Transverse colon (tissue), 4 donors: ENCODE measurements around the gene EGLN1. TPM values are rescaled to one million over a fixed set of nuclear protein-coding genes. Genes with fewer than 3 reads are reported as not detected.
A peak's percentile ranks its signal among the peaks of the same experiment; 100 is the strongest.
"Not testable (repeated sequence)": the region's sequence is repeated elsewhere in the genome, so short reads cannot be mapped to it uniquely, and the experiment has no call there.

Experiments
- DNase-seq: peaks from one replicate; pipeline ENCODE4 v3.0.0-alpha.2; 2019
- H3K27ac ChIP-seq, 4 donors: fragments of 200-600 bp; sonication (generic); 2 replicates each; pipeline ENCODE4 v1.5.1; 2016 to 2018; ENCODE audit warnings: inconsistent platforms in 4 of 4
- H3K27me3 ChIP-seq: fragments of 200-600 bp; sonication (generic); 2 replicates; pipeline ENCODE4 v1.5.1; 2017; ENCODE audit warnings: inconsistent platforms
- H3K36me3 ChIP-seq, 4 donors: fragments of 200-600 bp; sonication (generic); 2 replicates each; pipeline ENCODE4 v1.5.1; 2017 to 2019; ENCODE audit warnings: inconsistent platforms in 4 of 4
- H3K4me1 ChIP-seq, 4 donors: fragments of 200-600 bp; sonication (generic); 2 replicates each; pipeline ENCODE4 v1.5.1; 2017 to 2020; ENCODE audit warnings: inconsistent platforms in 4 of 4
- H3K4me3 ChIP-seq, 4 donors: fragments of 200-600 bp; sonication (generic); 1 replicate in 1 of 4; 2 replicates in 3 of 4; pipeline versions ENCODE4 v1.5.1 to v1.6.1; 2017 to 2019; ENCODE audit warnings: inconsistent platforms in 4 of 4
- H3K9me3 ChIP-seq, 2 donors: fragments of 200-600 bp; sonication (generic); 2 replicates each; pipeline ENCODE4 v1.5.1; 2017 to 2019; ENCODE audit warnings: inconsistent platforms in 2 of 2
- CTCF ChIP-seq, 5 experiments: fragments of 200-600 bp in 3 of 5; fragments of 450-650 bp in 2 of 5; sonication (generic) in 3 of 5; IDR thresholded peaks; 1 replicate in 2 of 5; 2 replicates in 3 of 5; pipeline ENCODE4 v1.5.1; 2016 to 2017; ENCODE audit warnings: antibody characterized with exemption in 5 of 5, inconsistent platforms in 3 of 5, mild to moderate bottlenecking in 2 of 5, moderate library complexity in 1 of 5
- EP300 ChIP-seq: sonication (generic); formaldehyde crosslinking; IDR thresholded peaks from one replicate; pipeline ENCODE4 v1.6.1; 2017; ENCODE audit warnings: antibody characterized with exemption, low read depth
- POLR2A ChIP-seq: fragments of 450-650 bp; IDR thresholded peaks from one replicate; pipeline ENCODE4 v1.6.1; 2016; ENCODE audit warnings: antibody characterized with exemption, mild to moderate bottlenecking, moderate library complexity
- POLR2AphosphoS5 ChIP-seq, 3 donors: sonication (generic); formaldehyde crosslinking; IDR thresholded peaks; one replicate each; pipeline ENCODE4 v1.6.1; 2016; ENCODE audit warnings: antibody characterized with exemption in 3 of 3
- WGBS, 2 donors: methylation state at CpG; one replicate each; pipeline ENCODE4 v1.1.5; 2018; ENCODE audit warnings: low coverage in 1 of 2; 5-methylcytosine and 5-hydroxymethylcytosine counted together
- in situ Hi-C, 4 donors: fragments of 200-750 bp; cut with MboI; loops; one replicate each; pipeline versions ENCODE4 v1.15.0 to v1.15.1; 2017; ENCODE audit warnings: low sequenced_read_pairs in 3 of 4, low pct_ligation_motif_present in 1 of 4, low pct_unique_long_range_greater_than_20kb in 1 of 4
- intact Hi-C: fragments of 100-400 bp; cut with DNase I; formaldehyde crosslinking; loops from one replicate; pipeline ENCODE4 v1.15.1; 2023; ENCODE audit warnings: low total_unique reads
- total RNA-seq, 4 donors: library from RNA; depleted of rRNA; stranded (reverse); fragments of >200 nt; gene quantifications; one replicate each; pipeline ENCODE4 v1.1.0, GENCODE V29; 2016

EGLN1 gene
- total RNA-seq, 4 donors from 2014 or later: 40.2 to 69.2 (median 51.7) TPM

- Histone ChIP-seq H3K4me1 (no peaks in the 10 kb centered on the region), H3K36me3 (no peaks in the 10 kb centered on the region), H3K27ac (no peak overlapping the region), H3K4me3 (no peak overlapping the region), H3K9me3 (no peaks in the 10 kb centered on the region), H3K27me3 (peaks cover 10% of the 10 kb centered on the region)
- 74 to 85% methylated on average over 6 of the region's 6 CpGs for WGBS, 2 donors
- no peak for DNase-seq
- in situ Hi-C loops (no loop called here), intact Hi-C loops (no loop called here)
- TF ChIP-seq EP300: no peak
- TF ChIP-seq POLR2A: no peak
- no peak for TF ChIP-seq POLR2AphosphoS5 (IDR thresholded peaks at IDR 0.05)
- no peak for TF ChIP-seq CTCF (IDR thresholded peaks at IDR 0.05)
Observed at GRCh38 chr1:231463541-231463940, 41.5 kb upstream of the EGLN1 start.

- Histone ChIP-seq H3K27ac (no peak overlapping the region), H3K4me3 (no peak overlapping the region), H3K36me3 (no peaks in the 10 kb centered on the region), H3K27me3 (peaks cover 6% of the 10 kb centered on the region), H3K4me1 (no peaks in the 10 kb centered on the region), H3K9me3 (peaks cover 4% of the 10 kb centered on the region in 2 donors)
- no peak for TF ChIP-seq CTCF (IDR thresholded peaks at IDR 0.05)
- 20 to 43% methylated on average over 1 to 2 of the region's 2 CpGs for WGBS, 2 donors
- intact Hi-C loops (no loop called here), in situ Hi-C loops (no loop called here)
- DNase-seq: peak; percentile 11
Observed at GRCh38 chr1:231460614-231461013, 38.5 kb upstream of the EGLN1 start.

GRCh38 chr1:231459438-231459837 is 37.4 kb upstream of the EGLN1 start:
- 81 to 86% methylated on average over 1 of the region's 1 CpG for WGBS, 2 donors
- H3K27me3 ChIP-seq, DNase-seq, H3K4me1 ChIP-seq, H3K27ac ChIP-seq, H3K9me3 ChIP-seq, intact Hi-C loops, H3K36me3 ChIP-seq, in situ Hi-C loops, H3K4me3 ChIP-seq: not testable (repeated sequence)

- DNase-seq, H3K4me1 ChIP-seq: not testable (repeated sequence)
Observed at GRCh38 chr1:231457956-231458355, 35.9 kb upstream of the EGLN1 start.

GRCh38 chr1:231454133-231454532 is 32.0 kb upstream of the EGLN1 start:
- H3K27ac ChIP-seq, H3K36me3 ChIP-seq, intact Hi-C loops, H3K4me1 ChIP-seq, in situ Hi-C loops, DNase-seq, H3K27me3 ChIP-seq, H3K9me3 ChIP-seq, H3K4me3 ChIP-seq: not testable (repeated sequence)
- WGBS, 2 donors: 86% methylated on average over 29 of the region's 29 CpGs; no CpG with 5 or more reads in 1 of the 2 donors

More at GRCh38 chr1:231457956-231458355, 35.9 kb upstream of the EGLN1 start:
- H3K4me3 ChIP-seq, H3K9me3 ChIP-seq, H3K27ac ChIP-seq, in situ Hi-C loops, intact Hi-C loops, H3K36me3 ChIP-seq, H3K27me3 ChIP-seq: not testable (repeated sequence)

GRCh38 chr1:231446138-231446537 is 24.1 kb upstream of the EGLN1 start:
- no peak overlapping the region for H3K4me3 ChIP-seq
- TF ChIP-seq POLR2AphosphoS5 (IDR thresholded peaks at IDR 0.05): peak in 1 of 3 donors; percentile 50
- no peak for TF ChIP-seq POLR2A
- in situ Hi-C loops (no loop called here), intact Hi-C loops (no loop called here)
- H3K9me3 ChIP-seq: peaks cover 0 to 4% of the 10 kb centered on the region in 2 donors
- no peak overlapping the region for H3K27ac ChIP-seq
- H3K36me3 ChIP-seq: no peaks in the 10 kb centered on the region
- DNase-seq: no peak
- WGBS, 2 donors: 65% methylated on average over 5 of the region's 5 CpGs; no CpG with 5 or more reads in 1 of the 2 donors
- no peaks in the 10 kb centered on the region for H3K4me1 ChIP-seq
- no peaks in the 10 kb centered on the region for H3K27me3 ChIP-seq
